H4 (cell line): Measurements from ENCODE around the gene CIRBP. TPM values are rescaled to one million over a fixed set of nuclear protein-coding genes. Genes with fewer than 3 reads are reported as not detected.

ENCODE experiments used
- DNase-seq: peaks from one replicate; pipeline ENCODE4 v3.0.0-alpha.2; 2015; ENCODE audit warnings: low spot score
- total RNA-seq: library from RNA; depleted of rRNA; stranded (reverse); fragments of >200 nt; shearing (Covaris generic); gene quantifications from 2 replicates; pipeline ENCODE4 v1.2.3, GENCODE V29; 2014

Gene CIRBP
- total RNA-seq, 1 experiment from 2014 or later = 197 TPM

GRCh38 chr19:1254530-1255185 is 14.5 kb upstream of the CIRBP start:
- no peak for DNase-seq

- DNase-seq = no peak
Measured at GRCh38 chr19:1255186-1256161, 13.7 kb upstream of the CIRBP start.

GRCh38 chr19:1256646-1257474 is 12.3 kb upstream of the CIRBP start:
- DNase-seq = no peak

- DNase-seq = no peak
Measured at GRCh38 chr19:1257475-1258162, 11.5 kb upstream of the CIRBP start.

- DNase-seq = no peak
Measured at GRCh38 chr19:1258163-1258492, 11.0 kb upstream of the CIRBP start.

GRCh38 chr19:1258707-1259205 is 10.4 kb upstream of the CIRBP start:
- no peak for DNase-seq

GRCh38 chr19:1259206-1259875 is 9.8 kb upstream of the CIRBP start:
- peak; percentile 72 for DNase-seq

GRCh38 chr19:1259876-1260748 is 9.0 kb upstream of the CIRBP start:
- no peak for DNase-seq

GRCh38 chr19:1260749-1261537 is 8.2 kb upstream of the CIRBP start:
- DNase-seq = peak; percentile 93

GRCh38 chr19:1261538-1261797 is 7.7 kb upstream of the CIRBP start:
- DNase-seq = no peak

- DNase-seq = no peak
Measured at GRCh38 chr19:1261798-1262622, 7.1 kb upstream of the CIRBP start.

- no peak for DNase-seq
Measured at GRCh38 chr19:1262623-1263123, 6.5 kb upstream of the CIRBP start.

- no peak for DNase-seq
Measured at GRCh38 chr19:1263188-1263587, 5.9 kb upstream of the CIRBP start.

GRCh38 chr19:1264801-1265614 is 4.1 kb upstream of the CIRBP start:
- peak; percentile 76 for DNase-seq

- peak; percentile 73 for DNase-seq
Measured at GRCh38 chr19:1265615-1266128, 3.5 kb upstream of the CIRBP start.

GRCh38 chr19:1266129-1266915 is 2.8 kb upstream of the CIRBP start:
- DNase-seq = peak; percentile 76
